Airway epithelial cell (primary cell): ENCODE data around the gene RSPO1. TPM values are rescaled to one million over a fixed set of nuclear protein-coding genes. Genes with fewer than 3 reads are reported as not detected.

Experiments used
- total RNA-seq: library from RNA; depleted of rRNA; stranded (reverse); fragments of >200 nt; gene quantifications from 2 replicates; pipeline ENCODE4 v1.2.3, GENCODE V29; 2015

RSPO1 gene
- total RNA-seq = not detected in 2 replicates

GRCh38 chr1:37634244-37634991, at the start of gene RSPO1:
Gene RSPO1, minus strand, starts transcription at chr1:37634892. Its CDS starts 5,231 bp downstream, at chr1:37629661.

GRCh38 chr1:37595440-37596181, 39.1 kb downstream of the RSPO1 start, which contains the start of gene GNL2:
Gene GNL2, minus strand, starts transcription at chr1:37595937. Its CDS starts 115 bp downstream, at chr1:37595822.

Other genes with a start within 250 kb of the RSPO1 start
- 31.9 and 40.6 TPM in 2 replicates for gene ZC3H12A, start 160.3 kb downstream of the RSPO1 start, total RNA-seq
- 46.6 and 48.9 TPM in 2 replicates for gene MEAF6, start 120.1 kb downstream of the RSPO1 start, total RNA-seq
- 12.1 and 13.3 TPM in 2 replicates for gene SNIP1, start 80.6 kb downstream of the RSPO1 start, total RNA-seq
- gene DNALI1, start 78.0 kb downstream of the RSPO1 start, total RNA-seq = 1.8 and 3.3 TPM in 2 replicates
- gene GNL2, start 39.0 kb downstream of the RSPO1 start, total RNA-seq = 60.4 and 63.5 TPM in 2 replicates
- gene CDCA8, start 57.6 kb upstream of the RSPO1 start, total RNA-seq = 17.1 and 22.4 TPM in 2 replicates
- under 0.01 and 0.07 TPM in 2 replicates for gene EPHA10, start 130.2 kb upstream of the RSPO1 start, total RNA-seq
- gene MANEAL, start 159.0 kb upstream of the RSPO1 start, total RNA-seq = 0.93 and 1.7 TPM in 2 replicates
- gene C1orf122, start 172.9 kb upstream of the RSPO1 start, total RNA-seq = 80.3 and 668 TPM in 2 replicates
- gene YRDC, start 173.3 kb upstream of the RSPO1 start, total RNA-seq = 29.6 and 30.9 TPM in 2 replicates
- gene MTF1, start 224.7 kb upstream of the RSPO1 start, total RNA-seq = 2.5 and 4.4 TPM in 2 replicates